HG03060 (cell line): ENCODE data around the gene UQCC5.

Experiments used
- ATAC-seq: cut with Tn5 transposase; IDR thresholded peaks from one replicate; pipeline ENCODE4 v1.9.1; 2021; ENCODE audit warnings: low read depth, moderate number of reproducible peaks; ENCODE audit not compliant: unreplicated experiment

The UQCC5 gene

GRCh38 chr3:52536369-52537164 lies at the start of gene UQCC5:
TSS of gene UQCC5 (plus strand) at chr3:52536605. CDS start at chr3:52536756, 151 bp downstream.
- ATAC-seq: peak; percentile 86

- no peak for ATAC-seq
Measured at GRCh38 chr3:52487050-52487787, 49.2 kb upstream of the UQCC5 start.

GRCh38 chr3:52487788-52488691 lies 48.4 kb upstream of the UQCC5 start:
- ATAC-seq: no peak

DNA sequence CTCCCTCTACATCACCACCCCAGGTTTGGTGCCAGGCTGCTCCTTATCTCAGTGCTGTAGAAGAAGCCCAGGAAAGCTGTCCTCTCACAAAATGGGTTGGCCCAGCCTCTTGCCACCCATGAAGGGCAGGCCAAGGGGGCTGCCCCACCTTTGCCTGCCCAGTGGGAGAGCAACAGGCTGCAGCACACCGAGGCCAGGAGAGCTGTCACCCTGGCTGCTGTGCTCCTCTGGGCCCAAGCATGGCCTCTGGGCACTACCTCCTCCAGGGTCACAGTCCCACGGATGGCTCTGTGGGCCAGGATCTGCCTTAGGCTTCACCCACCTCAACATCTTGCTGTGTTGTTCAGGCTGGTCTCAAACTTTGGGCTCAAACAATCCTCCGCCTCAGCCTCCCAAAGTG lies 47.7 kb upstream of the UQCC5 start:
- no peak for ATAC-seq

DNA sequence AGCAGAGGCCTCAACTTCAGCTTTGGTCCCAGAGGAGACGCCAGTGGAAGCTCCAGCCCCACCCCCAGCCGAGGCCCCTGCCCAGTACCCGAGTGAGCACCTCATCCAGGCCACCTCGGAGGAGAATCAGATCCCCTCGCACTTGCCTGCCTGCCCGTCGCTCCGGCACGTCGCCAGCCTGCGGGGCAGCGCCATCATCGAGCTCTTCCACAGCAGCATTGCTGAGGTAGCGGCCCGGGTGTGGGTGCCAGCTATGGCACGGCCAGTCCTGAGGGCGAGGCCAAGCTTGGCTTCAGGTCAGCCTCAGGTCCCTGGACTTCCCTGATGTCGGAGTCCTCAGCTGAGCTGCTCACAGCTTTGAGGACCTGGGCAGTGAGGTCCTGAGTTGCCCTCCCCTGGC lies 47.0 kb upstream of the UQCC5 start:
- ATAC-seq: no peak

GRCh38 chr3:52490035-52490938 lies 46.1 kb upstream of the UQCC5 start:
- ATAC-seq: no peak

DNA sequence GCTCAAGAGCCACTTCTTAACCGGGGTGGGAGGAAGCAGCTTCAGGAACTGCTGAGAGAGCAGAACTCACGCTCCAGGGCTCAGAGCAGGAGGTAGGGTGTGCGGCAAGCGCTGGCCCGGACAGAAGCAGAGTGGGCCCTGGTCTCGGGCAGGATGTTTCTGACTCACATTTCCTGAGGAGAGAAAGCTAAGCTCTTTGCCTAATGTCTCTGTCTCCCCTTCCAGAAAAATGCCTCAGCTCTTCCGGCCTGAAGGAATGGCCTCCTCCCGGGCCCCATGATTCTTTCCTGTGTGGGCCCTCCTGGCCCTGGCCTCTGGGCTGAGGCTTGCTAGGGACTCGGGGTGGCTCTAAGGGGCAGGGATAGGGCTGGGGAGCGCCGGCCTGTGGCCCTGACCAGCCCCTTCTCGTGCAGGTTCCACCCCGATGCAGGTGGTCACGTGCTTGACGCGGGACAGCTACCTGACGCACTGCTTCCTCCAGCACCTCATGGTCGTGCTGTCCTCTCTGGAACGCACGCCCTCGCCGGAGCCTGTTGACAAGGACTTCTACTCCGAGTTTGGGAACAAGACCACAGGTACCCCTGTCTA lies 45.4 kb upstream of the UQCC5 start:
- no peak for ATAC-seq

DNA sequence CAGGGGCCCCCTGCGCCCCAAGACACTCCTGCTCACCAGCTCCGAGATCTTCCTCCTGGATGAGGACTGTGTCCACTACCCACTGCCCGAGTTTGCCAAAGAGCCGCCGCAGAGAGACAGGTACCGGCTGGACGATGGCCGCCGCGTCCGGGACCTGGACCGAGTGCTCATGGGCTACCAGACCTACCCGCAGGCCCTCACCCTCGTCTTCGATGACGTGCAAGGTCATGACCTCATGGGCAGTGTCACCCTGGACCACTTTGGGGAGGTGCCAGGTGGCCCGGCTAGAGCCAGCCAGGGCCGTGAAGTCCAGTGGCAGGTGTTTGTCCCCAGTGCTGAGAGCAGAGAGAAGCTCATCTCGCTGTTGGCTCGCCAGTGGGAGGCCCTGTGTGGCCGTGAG lies 44.3 kb upstream of the UQCC5 start:
- no peak for ATAC-seq

- ATAC-seq: no peak
Measured at GRCh38 chr3:52493232-52494017, 43.0 kb upstream of the UQCC5 start.

- ATAC-seq: no peak
Measured at GRCh38 chr3:52494445-52494844, 42.0 kb upstream of the UQCC5 start.

DNA sequence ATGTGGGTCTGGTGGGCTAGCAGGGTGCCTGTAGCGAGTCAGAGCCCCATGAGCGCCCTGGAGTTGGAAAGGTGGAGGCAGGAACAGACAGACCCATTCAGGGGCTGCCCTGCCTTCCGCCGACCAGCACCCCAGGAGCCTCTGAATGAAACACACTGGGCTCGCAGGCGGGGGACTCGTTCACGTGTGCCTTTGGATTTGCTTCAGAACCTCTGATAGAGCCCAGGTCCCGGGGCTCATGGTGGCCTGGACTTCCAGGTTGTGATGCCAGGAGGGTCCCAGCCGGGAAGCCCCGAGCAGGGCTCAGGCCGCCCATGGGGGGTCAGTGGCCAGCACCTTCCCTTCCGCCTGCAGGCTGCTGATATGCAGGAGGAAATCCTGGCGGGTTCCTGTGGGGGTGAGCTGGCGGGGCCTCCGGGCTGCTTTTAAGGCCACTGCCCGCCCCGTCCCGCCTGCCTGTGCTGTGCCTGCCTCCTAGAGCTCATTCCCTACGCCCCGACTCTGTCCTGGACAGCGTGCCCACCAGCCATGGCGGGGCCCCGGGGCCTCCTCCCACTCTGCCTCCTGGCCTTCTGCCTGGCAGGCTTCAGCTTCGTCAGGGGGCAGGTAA lies 41.4 kb upstream of the UQCC5 start, which contains the start of gene STAB1:
Gene STAB1, plus strand, starts transcription at position 453 of the 610 bp plus-strand sequence. Its CDS starts 76 bp downstream, at position 529.
- no peak for ATAC-seq

GRCh38 chr3:52495777-52496602 lies 40.4 kb upstream of the UQCC5 start:
- ATAC-seq: no peak

- ATAC-seq: no peak
Measured at GRCh38 chr3:52498137-52499054, 38.0 kb upstream of the UQCC5 start.

DNA sequence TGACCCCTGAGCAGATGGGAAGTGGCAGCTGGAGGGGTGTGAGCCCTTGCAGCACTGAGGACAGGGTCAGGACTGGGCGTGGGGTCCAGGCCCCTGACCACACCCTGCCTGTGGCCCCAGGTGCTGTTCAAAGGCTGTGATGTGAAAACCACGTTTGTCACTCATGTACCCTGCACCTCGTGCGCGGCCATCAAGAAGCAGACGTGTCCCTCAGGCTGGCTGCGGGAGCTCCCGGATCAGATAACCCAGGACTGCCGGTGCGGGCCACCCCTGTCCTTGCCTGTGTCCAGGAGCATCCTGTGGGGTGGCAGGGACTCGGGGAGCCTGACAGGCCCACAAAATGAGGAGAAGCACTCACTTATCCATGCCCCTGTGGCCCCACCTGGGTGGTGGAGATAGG lies 35.4 kb upstream of the UQCC5 start:
- ATAC-seq: no peak

DNA sequence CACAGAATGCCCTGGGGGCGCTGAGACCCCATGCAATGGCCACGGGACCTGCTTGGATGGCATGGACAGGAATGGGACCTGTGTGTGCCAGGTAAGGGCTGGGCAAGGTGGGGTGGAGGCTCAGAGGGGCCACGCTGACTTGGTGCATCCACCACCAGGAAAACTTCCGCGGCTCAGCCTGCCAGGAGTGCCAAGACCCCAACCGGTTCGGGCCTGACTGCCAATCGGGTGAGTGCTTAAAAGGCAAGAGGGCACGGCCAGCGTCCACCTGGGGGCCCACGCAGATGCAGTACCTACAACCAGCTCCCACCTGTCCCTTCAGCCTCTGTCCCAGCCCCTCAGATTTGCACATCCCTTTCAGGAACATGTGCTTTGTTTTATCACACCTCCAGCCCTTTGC lies 34.4 kb upstream of the UQCC5 start:
- ATAC-seq: no peak

- no peak for ATAC-seq
Measured at GRCh38 chr3:52502808-52503350, 33.5 kb upstream of the UQCC5 start.
